Trophoblast cell (in vitro differentiated cells and primary cell): ENCODE measurements around the gene SURF2.
"Not testable (repeated sequence)": the region's sequence is repeated elsewhere in the genome, so short reads cannot be mapped to it uniquely, and the experiment has no call there.

ENCODE experiments used
- DNase-seq, 2 donors: peaks; one replicate each; pipeline ENCODE4 v3.0.0-alpha.2; 2016
- H2AFZ ChIP-seq: 2 replicates; pipeline ENCODE4 v1.6.1; 2013; ENCODE audit warnings: low read length, moderate library complexity, mild to moderate bottlenecking; ENCODE audit not compliant: insufficient read depth, poor library complexity
- H2AK5ac ChIP-seq: 2 replicates; pipeline ENCODE4 v1.6.1; 2013; ENCODE audit warnings: mild to moderate bottlenecking, low read length
- H2BK120ac ChIP-seq: 2 replicates; pipeline ENCODE4 v1.6.1; 2013; ENCODE audit warnings: low read length, mild to moderate bottlenecking, moderate library complexity; ENCODE audit not compliant: insufficient read depth, poor library complexity
- H2BK12ac ChIP-seq: 2 replicates; pipeline ENCODE4 v1.6.1; 2013; ENCODE audit warnings: mild to moderate bottlenecking, low read length, moderate library complexity
- H2BK5ac ChIP-seq: 2 replicates; pipeline ENCODE4 v1.6.1; 2013; ENCODE audit warnings: low read length, low read depth, moderate library complexity, mild to moderate bottlenecking; ENCODE audit not compliant: poor library complexity
- H3K14ac ChIP-seq: 2 replicates; pipeline ENCODE4 v1.6.1; 2013; ENCODE audit warnings: mild to moderate bottlenecking, low read length
- H3K18ac ChIP-seq: 2 replicates; pipeline ENCODE4 v1.6.1; 2013; ENCODE audit warnings: mild to moderate bottlenecking, low read length
- H3K23ac ChIP-seq: 2 replicates; pipeline ENCODE4 v1.6.1; 2013; ENCODE audit warnings: low read length
- H3K27ac ChIP-seq: 2 replicates; pipeline ENCODE4 v1.5.1; 2013; ENCODE audit warnings: low read depth, mild to moderate bottlenecking, inconsistent platforms, low read length, moderate library complexity
- H3K27me3 ChIP-seq: 2 replicates; pipeline ENCODE4 v1.6.1; 2013; ENCODE audit warnings: inconsistent platforms, mild to moderate bottlenecking, low read length, moderate library complexity; ENCODE audit not compliant: insufficient read depth
- H3K36me3 ChIP-seq, 2 experiments: 1 replicate in 1 of 2; 2 replicates in 1 of 2; pipeline ENCODE4 v1.6.1; 2013; ENCODE audit warnings: low read length in 2 of 2, mild to moderate bottlenecking in 2 of 2, moderate library complexity in 1 of 2; ENCODE audit not compliant: insufficient read depth in 2 of 2, control insufficient read depth in 1 of 2
- H3K4ac ChIP-seq: 2 replicates; pipeline ENCODE4 v1.6.1; 2013; ENCODE audit warnings: low read depth, mild to moderate bottlenecking, low read length, moderate library complexity
- H3K4me1 ChIP-seq, 2 experiments: 1 replicate in 1 of 2; 2 replicates in 1 of 2; pipeline ENCODE4 v1.6.1; 2013; ENCODE audit warnings: low read length in 2 of 2, mild to moderate bottlenecking in 2 of 2, moderate library complexity in 1 of 2; ENCODE audit not compliant: insufficient read depth in 2 of 2, control insufficient read depth in 1 of 2
- H3K4me2 ChIP-seq: 2 replicates; pipeline ENCODE4 v1.6.1; 2013; ENCODE audit warnings: inconsistent platforms, mild to moderate bottlenecking, low read length, moderate library complexity
- H3K4me3 ChIP-seq: 2 replicates; pipeline ENCODE4 v1.5.1; 2013; ENCODE audit warnings: mild to moderate bottlenecking, low read depth, low read length, inconsistent platforms
- H3K79me1 ChIP-seq: one replicate; pipeline ENCODE4 v1.6.1; 2013; ENCODE audit warnings: low read length
- H3K79me2 ChIP-seq: 2 replicates; pipeline ENCODE4 v1.6.1; 2013; ENCODE audit warnings: low read length, mild to moderate bottlenecking; ENCODE audit not compliant: control insufficient read depth, insufficient read depth, poor library complexity
- H3K9ac ChIP-seq: 2 replicates; pipeline ENCODE4 v1.6.1; 2013; ENCODE audit warnings: mild to moderate bottlenecking, low read length
- H3K9me3 ChIP-seq: 2 replicates; pipeline ENCODE4 v1.6.1; 2013; ENCODE audit warnings: low read depth, mild to moderate bottlenecking, control low read depth, inconsistent platforms, low read length; ENCODE audit not compliant: insufficient read depth
- H4K12ac ChIP-seq: 2 replicates; pipeline ENCODE4 v1.6.1; 2013; ENCODE audit warnings: low read depth, mild to moderate bottlenecking, low read length, moderate library complexity
- H4K8ac ChIP-seq: 2 replicates; pipeline ENCODE4 v1.6.1; 2013; ENCODE audit warnings: low read depth, mild to moderate bottlenecking, low read length, moderate library complexity
- H4K91ac ChIP-seq: one replicate; pipeline ENCODE4 v1.6.1; 2013; ENCODE audit warnings: low read depth, mild to moderate bottlenecking, low read length, moderate library complexity
- WGBS: extraction: QIAGEN DNeasy Blood & Tissue Kit; methylation state at CpG from one replicate; pipeline ENCODE4 v1.1.7; 2013; ENCODE audit warnings: missing lambda C conversion rate; ENCODE audit not compliant: insufficient read length, insufficient coverage; ENCODE audit errors: extremely low coverage; 5-methylcytosine and 5-hydroxymethylcytosine counted together

The SURF2 gene

DNA sequence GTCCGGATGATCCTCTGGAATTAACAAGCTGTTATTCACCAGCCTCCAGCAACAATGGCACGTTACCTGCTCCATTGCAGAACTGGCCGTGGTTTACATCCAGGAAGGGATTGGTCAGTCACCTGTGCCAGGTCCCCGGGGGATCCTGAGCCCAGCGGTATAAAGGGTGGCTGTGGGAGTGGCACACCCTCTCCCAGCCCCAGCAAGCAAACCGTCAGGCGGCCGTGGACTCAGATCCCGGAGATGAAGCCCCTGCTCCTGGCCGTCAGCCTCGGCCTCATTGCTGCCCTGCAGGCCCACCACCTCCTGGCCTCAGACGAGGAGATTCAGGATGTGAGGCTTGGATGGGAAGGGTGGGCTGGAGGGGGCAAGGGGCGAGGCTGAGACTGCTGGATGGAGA is 38.8 kb upstream of the SURF2 start:
- H3K9me3 ChIP-seq, H3K79me1 ChIP-seq, H3K4me3 ChIP-seq, H3K4ac ChIP-seq, H4K91ac ChIP-seq, H4K12ac ChIP-seq, H2BK120ac ChIP-seq, H2BK5ac ChIP-seq, H3K4me1 ChIP-seq, H3K14ac ChIP-seq, DNase-seq, H3K4me2 ChIP-seq, H3K36me3 ChIP-seq, H3K79me2 ChIP-seq, H3K9ac ChIP-seq, H2BK12ac ChIP-seq, H2AFZ ChIP-seq, H4K8ac ChIP-seq, H3K18ac ChIP-seq, H3K23ac ChIP-seq, H2AK5ac ChIP-seq, H3K27ac ChIP-seq, H3K27me3 ChIP-seq: not testable (repeated sequence)
- WGBS = no CpG with 5 or more reads among the region's 13 CpGs

GRCh38 chr9:133320421-133320881 is 35.9 kb upstream of the SURF2 start:
- Histone ChIP-seq H4K12ac (no peak overlapping the region), H3K9me3 (peaks cover 16% of the 10 kb centered on the region), H2AK5ac (no peak overlapping the region), H3K4ac (no peak overlapping the region), H3K14ac (no peak overlapping the region), H4K91ac (no peak overlapping the region), H3K27me3 (no peaks in the 10 kb centered on the region), H3K4me2 (no peak overlapping the region), H3K36me3 (no peaks in the 10 kb centered on the region), H4K8ac (no peak overlapping the region), H3K27ac (no peak overlapping the region), H2BK12ac (no peak overlapping the region), H3K4me3 (no peak overlapping the region), H3K79me2 (no peaks in the 10 kb centered on the region), H2BK120ac (no peak overlapping the region), H2AFZ (no peak overlapping the region), H3K79me1 (no peaks in the 10 kb centered on the region), H3K9ac (no peak overlapping the region), H3K18ac (no peak overlapping the region), H3K23ac (no peak overlapping the region), H2BK5ac (no peak overlapping the region), H3K4me1 (no peaks in the 10 kb centered on the region)
- no CpG with 5 or more reads among the region's 13 CpGs for WGBS
- no peak for DNase-seq

- Histone ChIP-seq H3K27me3 (no peaks in the 10 kb centered on the region), H3K4me3 (no peak overlapping the region), H4K91ac (no peak overlapping the region), H3K9ac (no peak overlapping the region), H4K12ac (no peak overlapping the region), H4K8ac (no peak overlapping the region), H3K14ac (no peak overlapping the region), H2AFZ (no peak overlapping the region), H2BK12ac (no peak overlapping the region), H2AK5ac (no peak overlapping the region), H3K27ac (no peak overlapping the region), H3K9me3 (peaks cover 16% of the 10 kb centered on the region), H2BK5ac (no peak overlapping the region), H3K36me3 (no peaks in the 10 kb centered on the region), H3K4me2 (no peak overlapping the region), H3K79me1 (no peaks in the 10 kb centered on the region), H3K4me1 (no peaks in the 10 kb centered on the region), H3K23ac (no peak overlapping the region), H3K79me2 (no peaks in the 10 kb centered on the region), H3K4ac (no peak overlapping the region), H2BK120ac (no peak overlapping the region), H3K18ac (no peak overlapping the region)
- no CpG with 5 or more reads among the region's 13 CpGs for WGBS
- no peak for DNase-seq
Measured at GRCh38 chr9:133321411-133321935, 34.9 kb upstream of the SURF2 start.

DNA sequence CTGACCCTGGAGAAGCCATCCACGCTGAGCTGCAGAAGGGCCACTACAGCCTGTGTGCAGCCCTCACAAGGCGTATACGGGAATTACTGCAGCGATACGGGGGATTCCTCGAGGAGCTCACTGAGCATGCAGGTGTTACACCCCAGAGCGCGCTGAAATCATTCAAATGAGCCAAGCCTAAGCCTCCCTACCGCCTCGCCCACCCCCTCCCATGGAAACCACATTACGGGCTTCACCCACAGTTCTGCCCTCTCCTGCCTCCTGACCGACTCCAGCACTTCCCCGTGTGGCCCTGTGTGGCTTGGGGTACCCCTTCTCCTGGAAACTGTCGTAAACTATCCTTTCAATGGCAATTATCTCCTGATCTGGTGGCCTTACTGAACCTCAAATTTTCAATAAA is 33.6 kb upstream of the SURF2 start:
- Histone ChIP-seq H3K79me2 (no peaks in the 10 kb centered on the region), H4K8ac (no peak overlapping the region), H4K12ac (no peak overlapping the region), H3K9ac (no peak overlapping the region), H3K23ac (no peak overlapping the region), H3K14ac (no peak overlapping the region), H4K91ac (no peak overlapping the region), H3K9me3 (peaks cover 16% of the 10 kb centered on the region), H3K18ac (no peak overlapping the region), H3K4me2 (no peak overlapping the region), H2AK5ac (no peak overlapping the region), H2BK120ac (no peak overlapping the region), H3K79me1 (no peaks in the 10 kb centered on the region), H2BK5ac (no peak overlapping the region), H3K4me1 (no peaks in the 10 kb centered on the region), H3K27ac (no peak overlapping the region), H3K4me3 (no peak overlapping the region), H3K27me3 (no peaks in the 10 kb centered on the region), H2AFZ (no peak overlapping the region), H2BK12ac (no peak overlapping the region), H3K36me3 (no peaks in the 10 kb centered on the region), H3K4ac (no peak overlapping the region)
- DNase-seq = no peak
- WGBS = no CpG with 5 or more reads among the region's 14 CpGs
